ENCODE data around the gene SLC2A9. TPM values are rescaled to one million over a fixed set of nuclear protein-coding genes. Genes with fewer than 3 reads are reported as not detected.

SLC2A9 gene
- polyA plus RNA-seq, 2 of the 4 experiments (the other 2 are of a cell fraction), result 0.62 to 0.70 TPM

- TF ChIP-seq MAX (IDR thresholded peaks at IDR 0.05) (no peak), HOXB13 (CRISPR knock-in tag; IDR thresholded peaks at IDR 0.05; ENCODE audit: low read depth) (no peak), MYC (IDR thresholded peaks at IDR 0.05; ENCODE audit: borderline replicate concordance, low read length) (no peak), NFE2L2 (conservative IDR thresholded peaks at IDR 0.05; ENCODE audit: low read length) (no peak), MAFK (IDR thresholded peaks at IDR 0.05; ENCODE audit: partially characterized antibody) (no peak)
Observed at GRCh38 chr4:9916937-9917336, 104.4 kb downstream of the SLC2A9 start (continued).

GRCh38 chr4:9916346-9916745 is 105.0 kb downstream of the SLC2A9 start:
- no peak overlapping the region for H3K27ac ChIP-seq
- H3K4me3 ChIP-seq, result no peak overlapping the region
- 0% methylated on average over 1 of the region's 1 CpG for WGBS (ENCODE audit: missing lambda C conversion rate)
- no peak for ATAC-seq
- POLR2A ChIA-PET, result no interaction called here
- TF ChIP-seq CBX2 (IDR thresholded peaks at IDR 0.05; ENCODE audit: borderline replicate concordance, low read depth) (no peak), BCL3 (IDR thresholded peaks at IDR 0.05) (no peak)
- no peaks in the 10 kb centered on the region for H3K9me3 ChIP-seq
- no peak for DNase-seq (ENCODE audit: low read depth in 1 of 2, low spot score in 1 of 2)
- no peak overlapping the region for H3K4me2 ChIP-seq
- no peaks in the 10 kb centered on the region for H3K4me1 ChIP-seq
- FAIRE-seq, result no peak
- CTCF ChIA-PET, result no interaction called here

- no peak for FAIRE-seq
- H3K27ac ChIP-seq, result no peak overlapping the region
- ChIA-PET CTCF (interaction anchor here (1.4 to 1.9 kb wide), 2 partner anchors 16 to 101 kb away, joined by 4 to 6 read pairs; no protein-coding TSS in a partner anchor), POLR2A (no interaction called here)
- no peak overlapping the region for H3K4me2 ChIP-seq
- no peak overlapping the region for H3K4me3 ChIP-seq
- WGBS (ENCODE audit: missing lambda C conversion rate), result 18% methylated on average over 3 of the region's 3 CpGs
- no peak for DNase-seq (ENCODE audit: low read depth in 1 of 2, low spot score in 1 of 2)
- H3K9me3 ChIP-seq, result no peaks in the 10 kb centered on the region
- TF ChIP-seq PHF8 (IDR thresholded peaks at IDR 0.05; ENCODE audit: borderline replicate concordance, low read depth), result no peak
- no peaks in the 10 kb centered on the region for H3K4me1 ChIP-seq
- no peak for ATAC-seq
Observed at GRCh38 chr4:9913846-9914245, 107.5 kb downstream of the SLC2A9 start.

- ChIA-PET POLR2A (no interaction called here), CTCF (no interaction called here)
- TF ChIP-seq ZNF302 (CRISPR knock-in tag; IDR thresholded peaks at IDR 0.05) (no peak), ATOH8 (CRISPR knock-in tag; IDR thresholded peaks at IDR 0.05; ENCODE audit: low read depth) (no peak), E2F6 (IDR thresholded peaks at IDR 0.05; ENCODE audit: borderline replicate concordance, low read depth) (no peak)
- no peak overlapping the region for H3K4me3 ChIP-seq
- ATAC-seq (no peak), FAIRE-seq (no peak), DNase-seq (ENCODE audit: low read depth in 1 of 2, low spot score in 1 of 2) (no peak)
- 11% methylated on average over 1 of the region's 1 CpG for WGBS (ENCODE audit: missing lambda C conversion rate)
- H3K9me3 ChIP-seq, result no peaks in the 10 kb centered on the region
- H3K4me2 ChIP-seq, result no peak overlapping the region
- no peak overlapping the region for H3K27ac ChIP-seq
- H3K4me1 ChIP-seq, result no peaks in the 10 kb centered on the region
Observed at GRCh38 chr4:9906996-9907395, 114.3 kb downstream of the SLC2A9 start.

- CTCF ChIA-PET, result no interaction called here
- Histone ChIP-seq H3K9me3 (no peaks in the 10 kb centered on the region), H3K4me3 (no peak overlapping the region), H3K27ac (no peak overlapping the region), H3K4me2 (no peak overlapping the region), H3K4me1 (no peaks in the 10 kb centered on the region)
- 31% methylated on average over 4 of the region's 4 CpGs for WGBS (ENCODE audit: missing lambda C conversion rate)
- POLR2A ChIA-PET, result no interaction called here
- TF ChIP-seq JUN (IDR thresholded peaks at IDR 0.05) (no peak), FOSL2 (IDR thresholded peaks at IDR 0.05) (no peak), FOSL2 (CRISPR knock-in tag; IDR thresholded peaks at IDR 0.05) (no peak), EHMT2 (IDR thresholded peaks at IDR 0.05; ENCODE audit: low read depth) (no peak)
- no peak for FAIRE-seq
- ATAC-seq, result no peak
- DNase-seq (ENCODE audit: low read depth in 1 of 2, low spot score in 1 of 2), result no peak
Observed at GRCh38 chr4:9904976-9905587, 116.2 kb downstream of the SLC2A9 start.

All from A549 (cell line).